Measurements from ENCODE around the gene SRA1. TPM values are rescaled to one million over a fixed set of nuclear protein-coding genes. Genes with fewer than 3 reads are reported as not detected.

SRA1 gene
- total RNA-seq, 1 donor from 2014 or later: 21.4 TPM

DNA sequence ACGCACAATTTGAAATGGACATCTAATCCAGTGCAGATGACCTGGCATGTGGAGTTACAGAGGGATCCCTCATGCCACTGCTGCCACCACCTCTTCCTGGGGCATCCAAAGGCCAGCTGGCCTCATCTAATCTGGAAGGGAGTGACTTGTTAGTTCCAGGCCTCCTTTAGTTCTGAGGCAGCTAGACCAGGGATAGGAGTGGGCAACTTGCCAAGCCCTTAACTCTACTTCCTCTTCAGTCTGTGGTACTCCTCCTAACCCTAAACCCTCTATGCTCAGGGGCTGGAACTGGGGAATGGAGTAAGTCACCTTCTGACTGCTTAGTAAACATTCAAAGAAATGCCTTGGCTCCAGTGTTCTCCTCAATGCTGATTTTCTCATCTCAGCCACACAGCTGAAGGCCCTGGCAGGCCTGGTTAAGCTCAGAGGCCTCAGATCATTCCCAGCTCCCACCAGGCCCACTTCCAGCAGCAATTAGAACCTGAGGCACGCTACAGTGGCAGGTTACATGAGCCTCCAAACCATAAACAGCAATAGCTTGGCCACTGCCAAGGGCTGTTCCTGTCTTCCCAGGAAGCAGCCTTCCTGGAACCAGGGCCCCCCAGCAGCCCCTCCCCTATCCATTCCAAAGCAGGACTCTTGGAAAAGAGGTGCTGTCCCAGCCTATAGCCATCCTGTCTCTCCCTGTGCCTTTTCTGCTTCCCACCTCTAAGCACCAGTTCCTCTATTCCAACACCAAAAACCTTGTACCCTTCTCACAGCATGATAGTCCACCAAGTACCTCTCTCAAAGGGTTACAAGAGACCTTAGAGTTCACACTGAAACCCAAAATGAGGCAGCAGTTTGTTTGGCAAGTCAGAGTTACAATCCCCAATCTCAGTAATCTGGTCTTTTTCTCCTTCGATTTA, 7.8 kb downstream of the SRA1 start:
- TF ChIP-seq, protein P1, sequence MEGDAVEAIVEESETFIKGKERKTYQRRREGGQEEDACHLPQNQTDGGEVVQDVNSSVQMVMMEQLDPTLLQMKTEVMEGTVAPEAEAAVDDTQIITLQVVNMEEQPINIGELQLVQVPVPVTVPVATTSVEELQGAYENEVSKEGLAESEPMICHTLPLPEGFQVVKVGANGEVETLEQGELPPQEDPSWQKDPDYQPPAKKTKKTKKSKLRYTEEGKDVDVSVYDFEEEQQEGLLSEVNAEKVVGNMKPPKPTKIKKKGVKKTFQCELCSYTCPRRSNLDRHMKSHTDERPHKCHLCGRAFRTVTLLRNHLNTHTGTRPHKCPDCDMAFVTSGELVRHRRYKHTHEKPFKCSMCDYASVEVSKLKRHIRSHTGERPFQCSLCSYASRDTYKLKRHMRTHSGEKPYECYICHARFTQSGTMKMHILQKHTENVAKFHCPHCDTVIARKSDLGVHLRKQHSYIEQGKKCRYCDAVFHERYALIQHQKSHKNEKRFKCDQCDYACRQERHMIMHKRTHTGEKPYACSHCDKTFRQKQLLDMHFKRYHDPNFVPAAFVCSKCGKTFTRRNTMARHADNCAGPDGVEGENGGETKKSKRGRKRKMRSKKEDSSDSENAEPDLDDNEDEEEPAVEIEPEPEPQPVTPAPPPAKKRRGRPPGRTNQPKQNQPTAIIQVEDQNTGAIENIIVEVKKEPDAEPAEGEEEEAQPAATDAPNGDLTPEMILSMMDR (IDR thresholded peaks at IDR 0.05): no peak
- DNase-seq (no peak), ATAC-seq (peak in 1 of 2 donors; percentile 14)
- H3K27ac ChIP-seq: peak overlapping the region; percentile 96
- H3K36me3 ChIP-seq: peaks cover 46% of the 10 kb centered on the region
- H3K4me1 ChIP-seq: peaks cover 45% of the 10 kb centered on the region
- H3K27me3 ChIP-seq (ENCODE audit: low read depth): no peaks in the 10 kb centered on the region
- no peaks in the 10 kb centered on the region for H3K9me3 ChIP-seq
- intact Hi-C loops (cut with DNase I): no loop called here
- H3K4me3 ChIP-seq: no peak overlapping the region

DNA sequence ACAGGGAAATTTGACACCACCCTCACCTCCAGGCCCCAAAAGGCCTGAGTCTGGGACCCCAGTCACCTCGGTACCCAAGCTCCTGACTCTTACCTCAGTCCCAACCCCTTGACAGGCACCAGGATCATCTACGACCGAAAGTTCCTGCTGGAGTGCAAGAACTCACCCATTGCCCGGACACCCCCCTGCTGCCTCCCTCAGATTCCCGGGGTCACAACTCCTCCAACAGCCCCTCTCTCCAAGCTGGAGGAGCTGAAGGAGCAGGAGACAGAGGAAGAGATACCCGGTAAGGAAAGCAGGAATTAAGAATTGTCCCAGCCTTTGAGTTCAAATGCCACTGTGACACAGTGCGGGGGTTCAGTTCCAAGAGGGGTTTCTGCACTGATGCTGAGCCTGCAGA, 8.5 kb downstream of the SRA1 start:
- intact Hi-C loops (cut with DNase I): no loop called here
- Histone ChIP-seq H3K4me3 (peak overlapping the region; percentile 61), H3K27me3 (ENCODE audit: low read depth) (no peaks in the 10 kb centered on the region), H3K9me3 (no peaks in the 10 kb centered on the region), H3K36me3 (peaks cover 53% of the 10 kb centered on the region), H3K4me1 (peaks cover 38% of the 10 kb centered on the region), H3K27ac (peak overlapping the region; percentile 96)
- DNase-seq (no peak), ATAC-seq (no peak)
- TF ChIP-seq, protein P1 (IDR thresholded peaks at IDR 0.05): no peak

DNA sequence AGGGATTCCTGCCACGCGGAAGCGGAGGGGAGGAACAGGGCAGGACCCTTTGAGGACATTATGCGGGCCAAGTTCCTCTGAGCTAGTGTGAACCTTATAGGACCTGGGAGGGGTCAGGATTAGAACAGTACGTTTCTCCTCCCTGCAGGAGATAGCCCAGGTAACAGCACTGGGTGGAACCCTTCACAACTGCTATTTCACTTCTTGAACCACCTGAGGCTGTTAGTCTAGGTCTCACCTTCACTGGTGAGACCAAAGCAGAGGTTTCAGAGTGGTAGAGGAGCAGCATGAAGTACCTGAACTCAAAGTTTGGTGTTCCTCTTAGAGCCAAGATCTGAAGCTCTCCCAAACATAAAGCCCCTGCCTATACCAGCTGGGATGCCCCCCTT, 9.0 kb downstream of the SRA1 start:
- TF ChIP-seq, protein P1 (IDR thresholded peaks at IDR 0.05): no peak
- Histone ChIP-seq H3K4me3 (peak overlapping the region; percentile 61), H3K27me3 (ENCODE audit: low read depth) (no peaks in the 10 kb centered on the region), H3K36me3 (peaks cover 58% of the 10 kb centered on the region), H3K27ac (peak overlapping the region; percentile 96), H3K9me3 (no peaks in the 10 kb centered on the region), H3K4me1 (peaks cover 37% of the 10 kb centered on the region)
- intact Hi-C loops (cut with DNase I): no loop called here
- ATAC-seq: peak; percentile 72 to 76
- no peak for DNase-seq

DNA sequence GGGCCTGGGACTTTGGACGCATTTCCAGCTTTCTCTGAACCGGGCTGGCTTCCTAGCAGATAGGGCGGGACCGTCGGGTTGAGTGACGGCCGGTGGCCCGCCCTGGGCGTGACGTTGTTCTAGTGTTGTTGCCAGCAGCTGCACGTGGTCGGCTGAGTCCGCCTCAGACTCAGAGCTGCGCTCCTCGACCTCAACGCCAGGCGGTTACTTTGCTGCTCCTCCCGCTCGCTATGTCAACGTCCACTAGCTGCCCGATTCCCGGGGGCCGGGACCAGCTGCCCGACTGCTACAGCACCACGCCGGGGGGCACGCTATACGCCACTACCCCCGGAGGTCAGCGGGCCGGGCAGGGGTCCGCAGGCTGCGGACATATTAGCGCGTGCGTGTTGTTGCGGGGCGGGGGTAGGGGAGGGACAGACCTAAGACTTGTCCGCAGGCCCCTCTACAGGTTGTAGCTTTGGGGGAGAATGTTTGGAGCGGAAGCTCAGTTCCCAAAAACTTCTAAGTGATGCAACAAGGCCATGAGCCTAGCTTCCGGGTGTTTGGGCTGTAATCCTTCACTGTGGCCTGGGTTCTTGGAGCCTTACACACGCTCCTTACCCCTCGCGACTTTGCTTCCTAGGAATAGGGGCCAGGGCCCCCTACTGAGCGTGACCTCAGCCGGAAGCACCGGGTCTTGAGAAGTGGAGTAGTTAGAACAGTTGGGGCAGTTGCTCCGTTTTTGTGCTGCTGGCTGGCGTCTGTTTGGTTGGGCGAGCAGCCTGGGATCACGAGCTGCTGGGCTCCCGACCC, 9.6 kb downstream of the SRA1 start, which contains the start of gene EIF4EBP3:
Gene EIF4EBP3 (plus strand): TSS at position 155 of the 792 bp plus-strand sequence. CDS start 76 bp downstream, at position 231.
- ATAC-seq: peak; percentile 98
- TF ChIP-seq, protein P1 (IDR thresholded peaks at IDR 0.05): peak; percentile 63
- H3K4me1 ChIP-seq: peaks cover 37% of the 10 kb centered on the region

DNA sequence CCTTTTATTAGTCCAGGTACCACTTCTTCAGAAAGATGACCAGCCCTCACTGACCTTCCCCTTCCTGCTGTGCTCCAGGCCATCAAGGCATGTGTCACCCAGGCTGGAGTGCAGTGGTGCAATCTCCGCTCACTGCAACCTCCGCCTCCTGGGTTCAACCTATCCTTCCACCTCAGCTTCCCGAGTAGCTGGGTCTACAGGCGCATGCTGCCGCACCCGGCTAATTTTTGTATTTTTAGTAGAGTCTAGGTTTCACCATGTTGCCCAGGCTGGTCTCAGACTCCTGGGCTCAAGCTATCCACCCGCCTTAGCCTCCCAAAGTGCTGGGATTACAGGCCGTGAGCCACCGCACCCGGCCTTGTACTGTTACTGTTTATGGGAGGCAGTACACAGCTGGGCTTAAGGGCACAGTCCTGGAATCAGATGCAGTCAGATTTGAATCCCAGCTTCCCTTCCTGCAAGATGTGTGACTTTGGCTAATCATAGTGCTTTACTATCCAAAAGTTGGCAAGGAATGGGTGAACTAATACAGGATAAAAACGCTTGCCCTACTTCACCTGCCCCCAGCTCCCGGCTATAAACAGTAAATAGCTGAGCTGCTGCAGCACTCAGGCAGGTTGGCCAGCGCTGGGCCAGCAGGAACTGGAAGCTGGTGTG, 10.3 kb downstream of the SRA1 start:
- peak in 1 of 2 donors; percentile 0 for ATAC-seq
- H3K4me1 ChIP-seq: peaks cover 37% of the 10 kb centered on the region
- TF ChIP-seq, protein P1 (IDR thresholded peaks at IDR 0.05): no peak
- no peak for DNase-seq
- peaks cover 62% of the 10 kb centered on the region for H3K36me3 ChIP-seq
- H3K27ac ChIP-seq: peak overlapping the region; percentile 96
- no peaks in the 10 kb centered on the region for H3K9me3 ChIP-seq
- intact Hi-C loops (cut with DNase I): no loop called here
- H3K27me3 ChIP-seq (ENCODE audit: low read depth): no peaks in the 10 kb centered on the region
- H3K4me3 ChIP-seq: peak overlapping the region; percentile 61

More for the DNA sequence above, 9.6 kb downstream of the SRA1 start, which contains the start of gene EIF4EBP3:
- DNase-seq: peak; percentile 97
- Histone ChIP-seq H3K27ac (peak within 1 kb of the TSS; percentile 96), H3K4me3 (peak within 1 kb of the TSS; percentile 61), H3K36me3 (peaks cover 63% of the 10 kb centered on the region), H3K27me3 (ENCODE audit: low read depth) (no peaks in the 10 kb centered on the region), H3K9me3 (no peaks in the 10 kb centered on the region)
- intact Hi-C loops (cut with DNase I): no loop called here

Measured in lower lobe of right lung (tissue), 2 donors.